HG03060 (cell line): ENCODE results near the gene TRAK1.

Source experiments
- ATAC-seq: cut with Tn5 transposase; IDR thresholded peaks from one replicate; pipeline ENCODE4 v1.9.1; 2021; ENCODE audit warnings: low read depth, moderate number of reproducible peaks; ENCODE audit not compliant: unreplicated experiment

TRAK1 gene

GRCh38 chr3:42122261-42123011 is 31.3 kb downstream of the TRAK1 start:
- no peak for ATAC-seq

GRCh38 chr3:42123012-42123581 is 31.9 kb downstream of the TRAK1 start:
- ATAC-seq: no peak

DNA sequence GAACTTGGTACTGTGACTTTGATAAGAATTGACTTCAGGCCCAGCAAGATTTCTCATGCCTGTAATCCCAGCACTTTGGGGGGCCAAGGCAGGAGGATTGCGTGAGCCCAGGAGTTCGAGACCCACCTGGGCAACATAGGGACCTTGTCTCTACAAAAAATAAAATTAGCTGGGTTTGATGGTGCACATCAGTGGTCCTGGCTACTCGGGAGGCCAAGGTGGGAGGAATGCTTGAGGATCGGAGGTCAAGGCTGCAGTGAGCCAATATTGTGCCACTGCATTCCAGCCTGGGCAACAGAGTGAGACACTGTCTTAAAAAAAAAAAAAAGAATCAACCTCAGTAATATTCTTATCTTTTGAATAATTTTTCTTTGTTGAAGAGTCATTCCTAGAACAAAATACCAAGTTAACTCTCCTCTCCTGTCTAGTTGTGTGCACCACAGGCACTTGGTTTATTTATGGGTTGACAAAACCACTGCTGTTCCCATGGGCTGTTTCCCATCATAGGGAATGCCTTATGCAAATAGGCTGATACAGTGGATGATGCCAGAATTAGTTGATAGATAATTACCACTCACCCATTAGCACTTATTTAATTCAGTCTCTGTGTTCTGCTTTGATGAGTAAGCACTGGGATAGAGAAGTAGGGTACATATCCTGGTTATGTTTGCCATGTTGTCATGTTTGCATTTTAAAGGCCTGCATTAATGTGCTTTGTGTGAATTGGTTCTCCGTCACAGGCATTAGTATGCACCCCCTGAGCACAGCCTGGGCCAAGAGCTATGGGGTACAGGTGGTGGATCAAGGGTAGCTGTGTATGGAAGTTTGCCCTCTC is 32.9 kb downstream of the TRAK1 start:
- no peak for ATAC-seq

DNA sequence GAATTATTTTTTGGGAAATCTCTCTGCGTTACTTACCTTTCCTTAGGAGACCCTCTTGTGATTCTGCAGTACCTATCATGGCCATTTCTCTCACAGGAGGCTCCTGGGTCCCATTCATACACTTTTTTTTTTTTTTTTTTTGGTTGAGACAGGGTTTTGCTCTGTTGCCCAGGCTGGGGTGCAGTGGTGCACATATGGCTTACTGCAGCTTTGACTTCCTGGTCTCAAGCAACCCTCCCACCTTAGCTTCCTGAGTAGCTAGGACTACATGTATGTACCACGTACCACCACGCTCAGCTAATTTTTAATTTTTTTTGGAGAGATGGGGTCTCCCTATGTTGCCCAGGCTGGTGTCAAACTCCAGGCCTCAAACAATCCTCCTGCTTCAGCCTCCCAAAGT is 36.1 kb downstream of the TRAK1 start:
- no peak for ATAC-seq

DNA sequence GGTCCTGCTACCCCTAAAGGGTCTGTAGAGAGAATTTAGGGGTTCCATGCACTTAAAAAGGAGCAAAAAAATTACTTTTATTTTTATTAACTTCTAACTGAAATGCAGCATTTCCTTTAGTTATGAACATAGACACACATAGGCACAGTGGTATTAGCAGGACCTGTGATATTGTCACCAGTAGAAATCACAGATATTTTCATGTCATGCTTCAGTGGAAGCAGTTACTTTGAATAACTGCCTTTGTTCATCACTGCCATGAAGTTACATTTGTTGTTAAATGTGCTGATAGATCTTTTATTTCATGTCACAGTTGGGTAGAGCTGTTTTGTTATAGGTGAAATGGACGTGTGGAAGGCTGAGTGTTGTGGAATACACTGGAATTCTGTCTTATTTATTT is 37.4 kb downstream of the TRAK1 start:
- no peak for ATAC-seq

GRCh38 chr3:42129014-42129953 is 38.1 kb downstream of the TRAK1 start:
- peak; percentile 62 for ATAC-seq

- no peak for ATAC-seq
Measured at GRCh38 chr3:42130007-42130328, 38.8 kb downstream of the TRAK1 start.

- no peak for ATAC-seq
Measured at GRCh38 chr3:42130329-42131070, 39.3 kb downstream of the TRAK1 start.

DNA sequence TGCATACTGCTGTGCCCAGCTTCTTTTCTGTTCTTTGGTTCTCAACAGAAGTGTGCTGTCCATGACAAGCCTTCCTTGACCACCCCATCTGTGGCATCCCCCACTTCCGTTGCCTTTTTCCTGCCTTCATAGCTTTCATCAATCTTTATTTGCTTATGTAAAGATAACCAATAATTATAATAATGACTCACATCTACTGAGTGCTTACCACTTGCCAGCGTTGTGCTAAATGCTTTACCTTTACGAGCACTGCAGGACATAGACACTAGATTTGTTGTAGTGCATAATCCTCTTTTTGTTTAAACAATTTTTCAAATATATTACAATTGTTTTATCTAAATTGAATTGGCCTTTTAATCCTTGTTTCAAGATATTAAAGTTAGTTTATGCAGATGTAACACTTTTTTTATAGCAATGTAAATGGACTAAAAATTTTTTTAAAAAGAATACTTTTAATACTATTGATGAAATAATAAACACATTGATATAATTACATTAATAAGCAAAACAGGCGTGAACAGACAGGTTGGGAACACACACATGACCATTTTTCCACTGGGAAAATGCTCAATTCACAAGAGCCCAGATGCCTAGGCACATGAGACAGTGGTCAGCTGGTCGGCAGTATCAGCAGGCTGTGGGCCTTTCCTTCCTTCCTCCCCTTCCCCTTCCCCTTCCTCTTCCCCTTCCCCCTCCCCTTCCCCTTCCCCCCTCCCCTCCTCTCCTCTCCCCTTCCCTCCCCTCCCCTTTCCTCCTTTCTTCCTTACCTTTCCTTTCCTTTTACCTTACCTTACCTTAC is 42.5 kb downstream of the TRAK1 start:
- ATAC-seq: no peak

DNA sequence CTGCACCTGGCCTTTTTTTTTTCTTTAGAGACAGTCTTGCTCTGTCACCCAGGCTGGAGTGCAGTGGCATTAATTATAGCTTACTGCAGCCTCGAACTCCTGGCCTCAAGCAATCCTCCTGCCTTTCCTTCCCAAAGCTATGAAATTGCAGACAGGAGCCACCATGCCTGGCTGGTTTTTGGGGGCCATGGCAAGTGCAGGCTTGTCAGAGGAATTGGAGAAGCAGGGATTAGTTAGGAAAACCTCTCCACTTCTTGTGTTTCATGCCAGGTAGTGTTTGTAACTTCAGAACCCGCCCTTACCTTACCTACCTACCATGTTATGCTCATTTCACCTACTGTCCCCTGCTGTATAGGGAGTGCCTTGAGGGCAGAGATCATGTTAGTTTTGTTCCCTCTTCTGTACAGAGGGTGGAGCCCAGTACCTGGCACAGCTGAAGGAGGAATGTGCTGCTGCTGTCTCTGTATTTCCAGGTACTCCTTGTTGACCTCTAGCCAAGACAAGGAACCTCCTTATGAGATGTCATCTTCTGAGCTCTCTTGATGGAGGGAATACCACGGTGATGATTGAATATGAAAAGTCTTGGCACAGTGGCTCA is 43.8 kb downstream of the TRAK1 start:
- ATAC-seq: no peak

DNA sequence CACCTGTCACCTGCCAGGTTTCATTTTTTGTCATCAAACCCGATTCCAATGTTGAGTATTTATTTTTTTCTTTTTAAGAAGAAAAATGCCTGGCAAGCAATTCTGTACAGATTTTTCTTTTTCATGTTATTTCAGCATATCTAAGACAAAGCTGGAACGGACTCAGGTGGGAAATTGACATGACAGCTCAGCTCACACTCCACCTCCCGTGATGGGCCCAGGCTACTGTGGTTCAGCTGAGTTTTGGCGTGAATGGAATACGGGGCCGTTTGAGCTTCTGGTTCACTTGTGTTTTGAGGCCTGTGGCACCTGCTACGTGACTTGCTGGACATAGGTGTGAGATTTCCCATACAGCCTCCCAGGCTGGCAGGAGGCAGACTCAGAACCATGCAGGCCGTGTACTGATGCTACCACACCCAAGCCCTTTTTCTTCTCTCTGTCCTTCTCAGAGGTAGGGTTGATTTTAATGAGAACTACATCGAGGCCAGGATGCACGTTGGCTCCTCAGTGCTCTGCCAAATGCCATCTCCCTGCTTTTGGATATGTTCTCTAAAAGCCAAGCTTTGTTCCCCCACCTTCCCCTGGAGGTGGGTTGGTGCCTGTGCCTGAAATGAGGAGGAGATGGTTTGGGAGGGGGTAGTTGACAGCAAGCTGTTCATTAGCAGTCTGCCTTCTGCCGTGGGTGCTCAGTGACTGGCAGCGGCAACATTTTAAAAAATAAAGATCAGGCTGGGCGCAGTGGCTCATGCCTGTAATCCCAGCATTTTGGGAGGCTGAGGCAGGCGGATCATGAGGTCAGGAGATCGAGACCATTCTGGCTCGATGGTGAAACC is 48.7 kb downstream of the TRAK1 start:
- ATAC-seq: no peak

- no peak for ATAC-seq
Measured at GRCh38 chr3:42140665-42141203, 49.6 kb downstream of the TRAK1 start.

DNA sequence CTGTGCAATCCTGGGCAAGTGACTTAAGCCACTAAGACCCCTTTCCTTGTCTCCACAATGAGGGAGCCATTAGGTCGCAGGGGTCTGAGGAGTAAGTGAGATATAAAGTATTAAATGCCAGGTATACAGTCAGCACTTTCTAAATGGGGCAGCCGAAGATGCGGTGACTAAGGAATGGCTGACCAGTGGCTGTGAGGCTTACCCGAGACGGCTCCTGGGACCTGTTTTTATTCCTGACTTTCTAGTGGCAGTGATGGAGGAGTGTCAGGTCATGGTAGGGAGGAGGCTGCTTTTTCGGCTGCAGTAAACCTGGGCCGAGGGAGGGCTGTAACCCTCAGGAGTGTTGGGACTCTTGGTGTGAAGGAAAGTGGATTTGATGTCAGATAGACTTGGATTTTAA is 52.3 kb downstream of the TRAK1 start:
- no peak for ATAC-seq

DNA sequence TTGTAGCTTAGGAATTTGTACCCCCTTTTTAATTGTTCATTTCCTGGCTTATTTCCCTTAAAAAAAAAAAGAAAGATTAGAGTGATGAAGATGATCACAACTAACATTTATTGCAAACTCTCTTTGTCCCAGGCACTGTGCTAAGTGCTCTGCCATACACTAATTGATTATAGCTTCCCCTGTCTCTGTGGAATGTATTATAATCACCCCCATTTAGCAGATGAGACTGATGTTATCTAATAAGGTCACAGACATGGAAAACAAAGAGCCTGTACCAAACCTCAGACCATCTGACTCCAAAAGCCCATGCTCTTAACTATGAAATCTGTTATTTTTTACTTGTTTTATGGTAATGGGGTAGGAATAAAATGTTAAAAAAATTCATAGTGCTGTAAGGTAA is 53.1 kb downstream of the TRAK1 start:
- no peak for ATAC-seq

DNA sequence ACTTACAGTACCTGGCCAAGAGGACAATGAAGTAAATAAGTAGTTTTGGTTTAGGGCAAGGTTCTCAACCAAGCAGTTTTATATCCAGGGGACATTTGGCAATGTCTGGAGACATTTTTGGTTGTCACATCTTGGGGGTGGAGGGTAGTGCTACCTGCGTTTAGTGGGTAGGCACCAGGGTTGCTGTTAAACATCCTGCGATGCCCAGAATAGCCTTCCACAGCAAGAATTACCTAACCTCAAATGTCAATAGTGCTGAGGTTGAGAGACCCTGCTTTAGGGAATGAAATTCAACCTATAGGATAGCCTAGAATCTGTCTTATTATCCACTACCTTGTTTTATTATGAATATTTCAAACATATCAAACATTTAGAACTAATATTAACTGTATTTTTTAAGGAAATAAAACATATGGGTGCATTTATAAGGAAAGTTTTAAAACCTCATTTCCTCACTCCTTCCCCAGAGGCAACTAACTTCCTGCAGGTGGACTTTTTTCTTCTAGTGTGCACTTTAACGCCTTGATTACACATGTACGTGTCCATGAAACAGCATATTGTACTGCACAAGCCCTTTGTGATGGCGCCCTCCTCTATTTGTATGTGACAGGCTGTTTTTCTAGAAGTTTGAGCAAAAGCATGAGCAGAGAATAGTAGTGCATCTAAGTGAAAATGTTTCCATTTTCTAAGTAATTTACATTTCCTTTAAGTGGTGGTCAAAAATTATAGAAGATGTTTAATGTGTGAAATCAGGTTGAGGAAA is 57.1 kb downstream of the TRAK1 start:
- ATAC-seq: no peak

DNA sequence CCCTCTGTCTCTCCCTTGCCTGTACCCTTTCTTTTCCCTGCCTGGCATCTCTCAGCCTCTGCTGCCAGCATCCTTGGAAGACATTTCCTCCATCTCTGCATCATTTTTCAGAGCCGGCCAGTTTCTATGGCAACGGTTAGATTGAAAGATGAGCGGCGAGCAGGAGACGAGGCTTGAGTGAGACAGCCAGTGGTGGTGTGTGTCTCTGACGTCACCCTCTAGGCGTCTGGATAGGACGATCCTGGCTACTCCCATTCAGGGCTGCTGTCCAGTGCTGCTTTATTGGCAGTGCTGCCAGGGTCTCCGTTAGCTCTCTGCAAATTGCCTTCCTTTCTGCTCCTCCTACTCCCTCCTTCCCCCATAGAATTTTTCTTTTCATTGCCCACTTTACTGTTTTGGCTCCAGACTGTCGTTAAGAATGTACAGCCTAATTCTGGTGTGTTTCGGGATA is 57.9 kb downstream of the TRAK1 start:
- no peak for ATAC-seq

- no peak for ATAC-seq
Measured at GRCh38 chr3:42149532-42149931, 58.4 kb downstream of the TRAK1 start.
